Measurements from ENCODE around the gene MBTD1.
A peak's percentile ranks its signal among the peaks of the same experiment; 100 is the strongest.

GRCh38 chr17:51298508-51299371 is 38.9 kb upstream of the MBTD1 start:
- TF ChIP-seq USF1 (IDR thresholded peaks at IDR 0.05; ENCODE audit: borderline replicate concordance, extremely low read length, insufficient read depth, low read depth, low read length) (no peak), CREB1 (IDR thresholded peaks at IDR 0.05; ENCODE audit: low read depth) (no peak), CTCF (IDR thresholded peaks at IDR 0.05 in 2 of 3, conservative IDR thresholded peaks at IDR 0.05 in 1 of 3; ENCODE audit: control insufficient read depth in 2 of 3, extremely low read depth in 1 of 3, insufficient read depth in 1 of 3, low read depth in 3 of 3, low read length in 3 of 3) (peak; percentile 62 to 68 (median 63); a peak in 5 of 6 replicates), TBL1XR1 (IDR thresholded peaks at IDR 0.05; ENCODE audit: low read depth, low read length) (no peak), POLR2AphosphoS5 (IDR thresholded peaks at IDR 0.05; ENCODE audit: low read length) (0 out of 2 replicates have a peak, but pooled peaks have one; percentile 34), YY1 (IDR thresholded peaks at IDR 0.05; ENCODE audit: low read depth, low read length) (no peak), PAX5 (IDR thresholded peaks at IDR 0.05; ENCODE audit: borderline replicate concordance, low read depth, low read length) (no peak), CHD2 (IDR thresholded peaks at IDR 0.05; ENCODE audit: borderline replicate concordance, low read depth, low read length) (no peak), CREM (IDR thresholded peaks at IDR 0.05; ENCODE audit: low read depth) (no peak), ELK1 (IDR thresholded peaks at IDR 0.05; ENCODE audit: low read depth, low read length) (no peak), LARP7 (IDR thresholded peaks at IDR 0.05) (no peak)

Data from GM12878 (cell line).